Stimulated activated CD4-positive, alpha-beta T cell treated with anti-CD3 and anti-CD28 coated beads, Interleukin-4, amount 100 ng/mL, for 48 hours (primary cell): ENCODE measurements around the gene LRRFIP1.
"Not testable (repeated sequence)": the region's sequence is repeated elsewhere in the genome, so short reads cannot be mapped to it uniquely, and the experiment has no call there.

Experiments used
- DNase-seq, 2 donors: peaks; one replicate each; pipeline ENCODE4 v3.0.0-alpha.2; 2020; ENCODE audit warnings: low read depth in 2 of 2

Gene LRRFIP1

DNA sequence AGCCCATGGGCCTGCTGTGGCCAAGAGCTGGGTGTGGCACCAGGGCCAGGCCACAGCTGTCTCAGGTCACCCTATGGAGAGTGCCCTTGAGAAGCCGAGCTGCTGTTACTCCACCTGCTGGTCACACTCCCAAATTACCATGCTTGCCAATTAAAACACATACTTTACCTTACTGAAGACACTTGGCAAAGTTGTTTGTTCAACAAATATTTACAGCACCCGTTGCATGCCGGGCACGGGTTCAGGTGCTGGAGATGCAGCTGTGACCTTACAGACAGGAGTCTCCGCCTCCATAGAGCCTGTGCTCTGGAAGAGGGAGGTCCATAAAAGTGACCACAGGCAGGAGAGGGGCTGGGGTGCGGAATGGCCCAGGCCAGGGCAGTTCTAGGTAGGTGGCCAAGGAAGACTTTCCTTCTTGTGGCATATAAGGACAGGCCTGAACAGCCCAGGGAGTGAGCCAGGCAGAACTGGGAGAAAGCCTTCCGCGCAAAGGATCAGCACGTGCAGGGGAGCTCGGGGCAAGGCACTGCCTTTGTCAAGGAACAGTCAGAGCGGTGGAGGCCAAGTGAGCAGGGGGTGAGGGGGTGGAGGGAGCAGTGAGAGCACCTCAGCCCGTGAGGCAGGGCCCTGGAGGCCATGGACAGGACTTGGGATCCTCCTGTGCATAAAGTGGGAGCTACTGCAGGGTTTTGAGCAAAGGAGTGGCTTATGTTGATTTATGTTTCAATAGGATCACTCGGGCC lies 147.6 kb downstream of the LRRFIP1 start:
- peak; percentile 26 to 29 for DNase-seq

DNA sequence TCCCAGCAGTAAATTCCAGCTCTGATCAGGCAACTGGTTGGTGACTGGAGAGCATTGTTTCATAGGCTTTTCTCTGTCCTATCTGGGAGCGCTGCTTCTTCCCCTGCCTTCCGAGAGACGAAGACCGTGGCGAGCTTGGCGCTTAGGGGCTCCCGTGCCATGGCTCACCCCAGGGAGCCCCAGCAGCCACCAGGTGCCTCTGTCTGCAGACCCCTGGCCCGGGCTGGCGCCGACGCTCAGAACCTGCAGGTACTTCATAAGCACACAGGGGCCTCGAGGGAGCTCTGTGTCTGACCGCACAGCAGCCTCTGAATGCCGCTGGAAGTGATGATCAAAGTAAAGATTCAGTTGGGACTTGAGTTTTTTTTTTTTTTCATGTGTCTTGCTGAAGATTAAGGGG lies 152.1 kb downstream of the LRRFIP1 start:
- DNase-seq = no peak

- DNase-seq = no peak
Observed at GRCh38 chr2:237782181-237782580, 154.8 kb downstream of the LRRFIP1 start.

DNA sequence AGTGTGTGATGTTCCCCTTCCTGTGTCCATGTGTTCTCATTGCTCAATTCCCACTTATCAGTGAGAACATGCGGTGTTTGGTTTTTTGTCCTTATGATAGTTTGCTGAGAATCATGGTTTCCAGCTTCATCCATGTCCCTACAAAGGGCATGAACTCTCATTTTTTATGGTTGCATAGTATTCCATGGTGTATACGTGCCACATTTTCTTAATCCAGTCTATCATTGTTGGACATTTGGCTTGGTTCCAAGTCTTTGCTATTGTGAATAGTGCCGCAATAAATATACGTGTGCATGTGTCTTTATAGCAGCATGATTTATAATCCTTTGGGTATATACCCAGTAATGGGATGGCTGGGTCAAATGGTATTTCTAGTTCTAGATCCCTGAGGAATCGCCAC lies 156.3 kb downstream of the LRRFIP1 start:
- DNase-seq = not testable (repeated sequence)

- DNase-seq = no peak
Observed at GRCh38 chr2:237786936-237787335, 159.5 kb downstream of the LRRFIP1 start.

- DNase-seq = no peak
Observed at GRCh38 chr2:237790353-237790752, 163.0 kb downstream of the LRRFIP1 start.

DNA sequence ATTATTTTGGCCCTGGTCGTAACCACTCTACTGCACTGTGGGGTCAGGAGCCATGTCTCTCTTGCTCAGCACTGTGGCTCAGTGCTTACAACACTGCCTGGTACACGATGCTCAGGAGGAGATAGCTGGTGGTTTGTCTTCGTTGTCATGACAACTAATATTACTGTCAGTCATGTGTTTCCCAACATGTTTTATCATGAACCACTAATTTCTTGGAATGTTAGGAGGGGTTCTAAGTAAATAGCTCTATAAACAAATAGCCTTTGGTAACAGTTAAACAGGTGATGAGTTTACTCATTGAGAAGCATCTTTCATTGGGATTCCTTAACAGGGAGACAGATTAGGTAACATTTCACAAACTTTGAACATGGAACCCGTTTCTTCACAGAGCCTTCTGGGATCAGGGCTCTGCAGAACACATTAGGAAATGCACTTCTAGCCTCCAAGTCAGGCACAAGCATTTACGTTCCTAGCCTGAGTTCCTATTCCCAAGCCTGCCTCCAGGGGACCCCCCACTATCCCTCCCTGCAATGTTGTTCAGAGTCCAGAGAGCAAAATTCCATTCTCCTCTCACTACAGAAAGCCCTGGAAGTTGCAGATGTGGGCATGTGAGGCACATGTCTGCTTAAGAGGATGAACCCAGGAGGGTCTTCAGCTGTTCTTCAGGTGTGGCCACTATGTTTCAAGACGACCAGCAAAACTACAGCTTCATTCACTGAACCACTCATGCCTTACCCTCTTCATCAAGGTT lies 164.8 kb downstream of the LRRFIP1 start:
- no peak for DNase-seq

GRCh38 chr2:237797253-237797652 lies 169.9 kb downstream of the LRRFIP1 start:
- no peak for DNase-seq

DNA sequence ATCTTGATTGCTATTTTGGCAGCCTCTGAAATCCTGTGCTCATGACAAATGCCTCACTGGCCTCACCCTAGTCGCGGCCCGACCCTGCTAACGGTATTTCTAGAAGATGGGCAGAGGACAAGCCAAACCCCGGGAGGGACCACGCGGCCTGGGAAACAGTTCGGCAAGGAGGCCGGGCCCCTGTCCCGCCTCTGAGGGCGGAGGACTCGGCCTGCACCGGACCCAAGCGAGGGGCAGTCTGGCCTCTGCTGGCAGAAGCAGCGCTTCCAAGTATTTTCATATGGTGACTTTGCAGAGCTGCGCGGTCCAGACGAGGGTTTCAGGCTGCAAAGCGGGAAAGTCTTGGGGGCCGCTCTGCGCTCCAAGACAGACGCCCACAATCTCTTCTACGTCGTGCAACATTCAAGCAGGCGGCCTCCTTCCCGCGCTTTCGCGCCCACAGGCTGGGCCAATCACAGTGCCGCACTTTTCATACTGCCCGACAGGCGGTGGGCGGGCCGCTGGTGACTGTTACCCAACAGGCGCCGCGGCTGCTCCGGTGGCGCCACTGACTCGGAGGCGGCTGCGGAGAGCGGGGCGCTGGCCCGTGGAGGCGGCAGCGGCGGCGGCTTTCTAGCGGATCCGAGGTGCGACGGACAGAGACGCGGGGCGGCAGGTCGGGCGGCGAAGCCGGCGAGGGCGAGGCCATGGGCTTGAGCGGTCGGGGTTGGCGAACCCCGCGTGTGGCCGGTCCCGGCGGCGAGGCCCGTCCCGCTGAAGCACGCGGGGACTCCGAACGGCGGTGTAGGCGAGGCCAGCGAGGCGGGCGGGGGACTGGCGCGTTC lies 171.1 kb downstream of the LRRFIP1 start, which contains the start of gene RBM44:
TSS of gene RBM44 (plus strand) at position 544 of the 824 bp plus-strand sequence. CDS start 14,831 bp downstream, outside the sequence.
- DNase-seq = no peak

- DNase-seq = no peak
Observed at GRCh38 chr2:237799060-237799428, 171.7 kb downstream of the LRRFIP1 start.

DNA sequence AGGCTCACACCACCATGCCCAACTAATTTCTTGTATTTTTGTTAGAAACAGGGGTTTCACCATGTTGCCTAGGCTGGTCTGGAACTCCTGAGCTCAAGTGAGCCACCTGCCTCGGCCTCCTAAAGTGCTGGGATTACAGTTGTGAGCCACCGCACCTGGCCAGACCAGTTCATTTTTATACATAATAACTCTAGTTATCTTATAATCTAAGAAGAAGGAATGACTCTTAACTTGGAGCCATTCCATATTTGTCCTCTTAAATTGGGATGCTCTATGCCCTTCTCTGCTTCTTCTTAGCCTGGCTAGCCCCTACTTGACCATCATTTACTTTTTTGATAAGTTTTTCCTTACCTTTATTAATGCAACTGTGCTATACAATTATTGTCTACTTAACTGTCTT lies 174.1 kb downstream of the LRRFIP1 start:
- DNase-seq = no peak

DNA sequence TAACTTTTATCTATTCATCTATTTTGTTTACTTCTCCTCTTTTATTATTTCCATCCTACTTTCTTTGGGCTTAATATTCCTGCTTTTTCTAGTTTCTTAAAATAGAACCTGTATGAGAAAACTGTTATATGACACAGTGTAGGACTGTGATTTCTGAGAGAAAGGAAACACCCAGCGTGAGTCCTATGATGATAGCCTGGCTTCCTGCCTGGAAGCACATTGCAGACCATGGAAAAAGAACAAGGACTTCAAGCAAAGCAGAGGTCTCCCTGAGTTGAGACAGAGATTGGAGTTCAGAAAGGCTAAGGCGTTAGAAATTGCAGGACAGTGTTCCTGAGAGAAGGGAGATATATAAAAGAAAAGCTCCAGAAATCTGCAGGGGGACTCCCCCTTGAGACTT lies 178.9 kb downstream of the LRRFIP1 start:
- no peak for DNase-seq

DNA sequence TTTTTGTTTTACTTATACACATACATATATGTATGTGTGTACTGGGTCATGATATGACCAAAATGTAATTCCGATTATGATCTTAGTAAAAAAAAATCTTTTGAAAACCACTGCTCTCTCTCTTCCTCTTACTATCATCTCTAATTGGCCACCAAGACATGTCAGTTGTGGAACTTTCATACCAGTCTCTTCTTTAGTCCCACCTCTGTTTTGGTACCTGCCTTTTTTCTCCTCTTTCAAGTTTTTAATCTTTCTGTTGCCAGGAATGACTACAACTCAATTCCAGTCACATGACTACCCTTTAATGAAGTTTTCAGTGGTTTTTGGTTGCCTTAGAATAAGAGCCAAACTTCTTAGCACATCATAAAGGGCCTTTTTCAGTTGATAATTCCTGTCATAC lies 188.2 kb downstream of the LRRFIP1 start:
- no peak for DNase-seq

DNA sequence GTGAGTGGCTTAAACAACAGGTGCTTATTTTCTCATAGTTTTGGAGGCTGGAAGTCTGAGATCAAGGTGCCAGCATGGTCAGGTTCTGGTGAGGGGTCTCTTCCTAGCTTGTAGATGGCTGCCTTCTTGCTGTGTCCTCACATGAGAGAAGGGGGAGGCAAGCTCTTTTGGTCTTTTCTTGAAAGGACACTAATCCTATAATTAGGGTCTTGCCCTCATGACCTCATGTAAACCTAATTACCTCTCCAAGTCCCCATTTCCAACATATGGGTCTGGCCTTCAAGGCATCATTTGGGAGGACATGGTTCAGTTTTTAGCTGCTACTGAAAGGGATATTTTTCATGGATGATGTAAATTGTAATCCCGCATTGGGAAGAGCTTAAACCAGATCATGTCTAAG lies 189.1 kb downstream of the LRRFIP1 start:
- no peak for DNase-seq

GRCh38 chr2:237818066-237818473 lies 190.7 kb downstream of the LRRFIP1 start:
- DNase-seq = no peak

DNA sequence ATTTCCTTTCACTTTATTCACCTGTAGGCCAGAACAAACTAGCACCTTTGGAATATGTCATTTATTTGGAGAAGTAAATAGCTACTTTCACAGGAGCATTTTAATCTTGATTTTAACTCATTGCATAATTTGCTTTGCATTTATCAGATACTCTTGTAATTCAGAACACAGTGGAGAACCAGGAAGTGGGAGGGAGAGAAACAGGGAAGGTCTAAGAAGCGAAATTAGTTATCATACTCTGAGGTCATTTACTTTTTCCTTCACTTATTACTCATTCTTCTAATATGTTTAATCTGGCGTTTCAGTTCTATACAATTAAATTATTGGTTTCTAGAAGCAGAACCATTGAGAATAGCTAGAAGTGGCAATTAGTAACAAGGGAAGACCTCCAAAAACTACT lies 191.8 kb downstream of the LRRFIP1 start:
- no peak for DNase-seq

GRCh38 chr2:237820421-237820820 lies 193.0 kb downstream of the LRRFIP1 start:
- no peak for DNase-seq

GRCh38 chr2:237823544-237823943 lies 196.2 kb downstream of the LRRFIP1 start:
- no peak for DNase-seq

DNA sequence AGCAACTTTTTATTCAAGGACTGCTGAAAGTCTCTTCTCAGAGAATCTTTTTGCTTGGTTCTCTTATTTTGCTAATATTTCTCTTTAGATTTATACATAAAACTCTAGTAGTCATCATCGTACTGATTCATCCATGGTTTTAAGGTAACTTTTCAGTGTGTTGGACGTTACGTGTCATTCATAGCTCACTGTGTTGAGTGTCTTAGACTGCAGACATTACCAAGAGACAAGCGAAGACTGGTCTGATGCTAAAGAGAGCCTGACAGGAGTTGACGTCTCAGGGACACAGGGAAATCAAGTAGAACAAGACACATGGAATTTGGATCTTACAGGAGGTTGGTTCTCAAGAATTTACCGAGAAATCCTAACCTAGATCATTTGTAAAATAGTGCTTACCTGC lies 196.7 kb downstream of the LRRFIP1 start:
- DNase-seq = no peak

DNA sequence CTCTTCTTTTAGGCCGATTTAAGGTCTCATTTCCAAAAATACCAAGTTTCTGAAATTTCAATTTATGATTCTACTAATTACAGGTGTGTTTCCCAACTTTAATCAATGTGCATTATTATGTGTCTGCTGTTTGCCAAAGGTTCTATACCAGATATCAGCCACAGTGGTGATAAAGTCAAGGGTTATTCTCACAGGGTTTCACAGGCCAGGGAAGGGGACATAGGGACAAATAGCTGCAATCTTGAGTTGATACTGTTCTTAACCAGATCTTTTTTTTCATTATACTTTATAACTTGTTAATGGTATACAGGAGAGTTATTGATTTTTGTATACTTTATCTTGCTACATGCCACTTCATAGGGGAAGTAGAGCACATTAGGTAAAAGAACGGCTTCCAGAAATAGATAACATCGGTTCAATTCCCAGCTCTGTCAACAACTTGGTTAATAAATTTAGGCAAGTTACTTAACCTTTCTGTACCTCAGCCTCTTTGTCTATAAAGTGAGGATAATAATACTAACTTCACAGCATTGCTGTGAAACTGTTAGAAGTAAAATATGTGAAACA lies 200.1 kb downstream of the LRRFIP1 start:
- no peak for DNase-seq
